Measurements from ENCODE around the gene SEC24A. TPM values are rescaled to one million over a fixed set of nuclear protein-coding genes. Genes with fewer than 3 reads are reported as not detected.

Gene SEC24A
- total RNA-seq, 1 donor = 30.0 TPM

DNA sequence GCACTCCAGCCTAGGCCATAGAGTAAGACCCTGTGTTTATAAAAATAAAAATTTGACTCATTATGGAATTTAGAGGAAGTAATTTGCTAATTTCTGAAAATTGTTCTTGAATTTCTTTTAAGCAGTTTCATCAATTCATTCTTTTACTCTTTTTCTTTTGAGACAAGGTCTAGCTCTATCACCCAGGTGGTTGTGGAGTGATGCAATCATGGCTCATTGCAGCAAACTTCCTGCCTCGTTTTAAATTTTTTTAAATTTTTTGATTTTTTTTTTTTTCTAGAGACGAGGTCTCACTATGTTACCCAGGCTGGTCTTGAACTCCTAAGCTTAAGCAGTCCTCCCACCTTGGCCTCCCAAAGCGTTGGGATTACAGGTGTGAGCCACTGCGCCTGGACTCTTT is 86.7 kb downstream of the SEC24A start:
- Histone ChIP-seq H3K27ac (ENCODE audit: low read depth, low read length) (no peak overlapping the region), H3K79me2 (ENCODE audit: insufficient read depth, low read length) (peaks cover 18% of the 10 kb centered on the region), H3K4me3 (ENCODE audit: insufficient read depth, low read length) (no peak overlapping the region), H3K9me3 (ENCODE audit: low read depth, low read length) (no peaks in the 10 kb centered on the region), H3K4me2 (ENCODE audit: insufficient read depth, low read length) (no peak overlapping the region), H4K20me1 (ENCODE audit: insufficient read depth, low read length) (peaks cover 7% of the 10 kb centered on the region), H2AFZ (ENCODE audit: low read length) (no peak overlapping the region), H3K27me3 (ENCODE audit: insufficient read depth, low read length) (no peaks in the 10 kb centered on the region), H3K36me3 (ENCODE audit: insufficient read depth, low read length) (no peaks in the 10 kb centered on the region), H3K4me1 (ENCODE audit: insufficient read depth, low read length) (peaks cover 10% of the 10 kb centered on the region)
- DNase-seq (ENCODE audit: insufficient read length, low spot score, missing footprints) = no peak
- TF ChIP-seq, protein P1, sequence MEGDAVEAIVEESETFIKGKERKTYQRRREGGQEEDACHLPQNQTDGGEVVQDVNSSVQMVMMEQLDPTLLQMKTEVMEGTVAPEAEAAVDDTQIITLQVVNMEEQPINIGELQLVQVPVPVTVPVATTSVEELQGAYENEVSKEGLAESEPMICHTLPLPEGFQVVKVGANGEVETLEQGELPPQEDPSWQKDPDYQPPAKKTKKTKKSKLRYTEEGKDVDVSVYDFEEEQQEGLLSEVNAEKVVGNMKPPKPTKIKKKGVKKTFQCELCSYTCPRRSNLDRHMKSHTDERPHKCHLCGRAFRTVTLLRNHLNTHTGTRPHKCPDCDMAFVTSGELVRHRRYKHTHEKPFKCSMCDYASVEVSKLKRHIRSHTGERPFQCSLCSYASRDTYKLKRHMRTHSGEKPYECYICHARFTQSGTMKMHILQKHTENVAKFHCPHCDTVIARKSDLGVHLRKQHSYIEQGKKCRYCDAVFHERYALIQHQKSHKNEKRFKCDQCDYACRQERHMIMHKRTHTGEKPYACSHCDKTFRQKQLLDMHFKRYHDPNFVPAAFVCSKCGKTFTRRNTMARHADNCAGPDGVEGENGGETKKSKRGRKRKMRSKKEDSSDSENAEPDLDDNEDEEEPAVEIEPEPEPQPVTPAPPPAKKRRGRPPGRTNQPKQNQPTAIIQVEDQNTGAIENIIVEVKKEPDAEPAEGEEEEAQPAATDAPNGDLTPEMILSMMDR (IDR thresholded peaks at IDR 0.05; ENCODE audit: extremely low read depth, low read depth, low read length) = no peak

DNA sequence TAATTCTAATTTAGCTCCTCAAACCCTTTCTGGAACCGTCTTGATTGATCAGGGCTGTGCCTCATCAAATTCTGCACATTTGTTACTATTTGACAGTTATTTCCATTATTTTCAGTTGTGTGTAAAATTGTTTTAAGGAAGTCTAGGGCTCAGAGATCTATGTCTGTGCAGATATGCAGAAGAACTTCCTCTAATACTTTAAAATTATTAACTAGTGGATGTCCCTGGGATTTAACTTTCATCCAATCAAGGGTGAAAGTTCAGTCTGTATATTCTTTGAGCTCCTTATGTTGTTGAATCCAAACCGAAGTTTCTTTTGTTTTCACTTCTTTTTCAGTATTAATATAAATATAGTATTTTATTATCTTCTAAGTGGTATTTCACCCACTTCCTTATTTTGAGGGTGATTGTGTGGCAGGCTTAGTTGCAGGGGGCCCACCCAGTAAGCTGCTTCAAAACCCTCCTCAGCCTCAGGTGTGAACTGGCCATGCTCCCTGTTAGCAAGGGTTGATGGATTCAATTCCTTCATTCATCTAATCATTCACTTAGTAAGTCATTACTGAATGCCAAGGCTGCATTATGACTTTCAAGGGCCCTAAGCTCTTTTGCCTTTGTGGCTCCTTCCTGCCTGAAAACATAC is 87.7 kb downstream of the SEC24A start:
- H3K79me2 ChIP-seq (ENCODE audit: insufficient read depth, low read length) = peaks cover 28% of the 10 kb centered on the region
- H2AFZ ChIP-seq (ENCODE audit: low read length) = no peak overlapping the region
- peaks cover 5% of the 10 kb centered on the region for H3K36me3 ChIP-seq (ENCODE audit: insufficient read depth, low read length)
- DNase-seq (ENCODE audit: insufficient read length, low spot score, missing footprints) = peak; percentile 5
- H3K9me3 ChIP-seq (ENCODE audit: low read depth, low read length) = no peaks in the 10 kb centered on the region
- H3K27ac ChIP-seq (ENCODE audit: low read depth, low read length) = no peak overlapping the region
- TF ChIP-seq, protein P1 (IDR thresholded peaks at IDR 0.05; ENCODE audit: extremely low read depth, low read depth, low read length) = no peak
- H3K4me3 ChIP-seq (ENCODE audit: insufficient read depth, low read length) = no peak overlapping the region
- H4K20me1 ChIP-seq (ENCODE audit: insufficient read depth, low read length) = peaks cover 11% of the 10 kb centered on the region
- H3K4me1 ChIP-seq (ENCODE audit: insufficient read depth, low read length) = peaks cover 10% of the 10 kb centered on the region
- H3K27me3 ChIP-seq (ENCODE audit: insufficient read depth, low read length) = no peaks in the 10 kb centered on the region
- no peak overlapping the region for H3K4me2 ChIP-seq (ENCODE audit: insufficient read depth, low read length)

DNA sequence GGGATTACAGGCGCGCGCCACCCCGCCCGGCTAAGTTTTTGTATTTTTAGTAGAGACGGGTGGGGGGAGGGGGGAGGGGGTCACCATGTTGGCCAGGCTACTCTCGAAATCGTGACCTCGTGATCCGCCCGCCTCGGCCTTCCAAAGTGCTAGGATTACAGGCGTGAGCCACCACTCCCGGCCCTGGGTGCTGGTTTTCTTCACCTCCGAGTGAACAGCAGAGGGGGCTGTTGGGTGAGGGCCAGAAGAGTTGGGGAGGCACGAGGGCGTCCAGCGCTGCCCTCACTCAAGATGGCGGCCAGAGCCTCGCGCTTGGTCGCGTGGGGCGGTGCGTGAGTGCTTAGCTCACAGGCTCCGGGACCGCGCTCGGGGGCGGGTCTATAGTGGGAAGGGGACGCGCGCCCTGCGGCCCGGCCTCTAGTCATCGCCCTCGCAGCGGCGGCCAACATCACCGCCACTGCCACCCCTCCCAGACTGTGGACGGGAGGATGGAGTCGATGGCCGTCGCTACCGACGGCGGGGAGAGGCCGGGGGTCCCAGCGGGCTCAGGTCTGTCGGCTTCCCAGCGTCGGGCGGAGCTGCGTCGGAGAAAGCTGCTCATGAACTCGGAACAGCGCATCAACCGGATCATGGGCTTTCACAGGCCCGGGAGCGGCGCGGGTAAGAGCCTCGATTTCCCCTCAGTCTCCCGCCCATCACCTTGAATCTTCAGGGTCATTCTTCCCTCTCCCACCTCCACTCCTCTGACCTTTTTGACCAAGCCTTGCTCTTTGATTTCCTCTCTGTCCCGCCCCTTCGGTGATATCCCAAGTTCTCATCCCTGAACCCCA is 89.8 kb downstream of the SEC24A start, which contains the start of gene CAMLG:
CAMLG (plus strand) TSS at position 416 of the 830 bp plus-strand sequence; CDS start at position 489, 73 bp downstream.
- TF ChIP-seq, protein P1 (IDR thresholded peaks at IDR 0.05; ENCODE audit: extremely low read depth, low read depth, low read length) = peak; percentile 44
- Histone ChIP-seq H3K79me2 (ENCODE audit: insufficient read depth, low read length) (peaks cover 44% of the 10 kb centered on the region), H3K36me3 (ENCODE audit: insufficient read depth, low read length) (peaks cover 16% of the 10 kb centered on the region), H3K9me3 (ENCODE audit: low read depth, low read length) (no peaks in the 10 kb centered on the region), H3K4me1 (ENCODE audit: insufficient read depth, low read length) (peaks cover 10% of the 10 kb centered on the region), H3K27ac (ENCODE audit: low read depth, low read length) (peak within 1 kb of the TSS; percentile 84), H3K4me2 (ENCODE audit: insufficient read depth, low read length) (peak within 1 kb of the TSS; percentile 99), H2AFZ (ENCODE audit: low read length) (peak within 1 kb of the TSS; percentile 100), H4K20me1 (ENCODE audit: insufficient read depth, low read length) (peaks cover 11% of the 10 kb centered on the region), H3K27me3 (ENCODE audit: insufficient read depth, low read length) (no peaks in the 10 kb centered on the region), H3K4me3 (ENCODE audit: insufficient read depth, low read length) (peak within 1 kb of the TSS; percentile 94)
- peak; percentile 97 for DNase-seq (ENCODE audit: insufficient read length, low spot score, missing footprints)
